ENCODE data around the gene PRRC2B. TPM values are rescaled to one million over a fixed set of nuclear protein-coding genes. Genes with fewer than 3 reads are reported as not detected.
A peak's percentile ranks its signal among the peaks of the same experiment; 100 is the strongest.

PRRC2B gene
- total RNA-seq, 6 experiments from 2014 or later: 130 to 173 (median 145) TPM

GRCh38 chr9:131411719-131412681, 18.1 kb downstream of the PRRC2B start:
- H3K36me3 Mint-ChIP-seq (ENCODE audit: low read depth): 0 out of 2 replicates have a peak, but pooled peaks cover 6% of the 10 kb centered on the region
- H3K27ac Mint-ChIP-seq: no peak overlapping the region
- H3K9me3 Mint-ChIP-seq: no peaks in the 10 kb centered on the region
- H3K27me3 Mint-ChIP-seq (ENCODE audit: insufficient read depth): peaks cover 1% of the 10 kb centered on the region; the same call in 1 of the 2 replicates
- no peak for TF ChIP-seq CTCF (IDR thresholded peaks at IDR 0.05)
- no peak for DNase-seq
- no peak overlapping the region; the same call in 1 of the 2 replicates for H3K4me3 Mint-ChIP-seq
- peaks cover 65% of the 10 kb centered on the region for H3K4me1 Mint-ChIP-seq (ENCODE audit: low read depth)

- no peak for TF ChIP-seq CTCF (IDR thresholded peaks at IDR 0.05)
- no peaks in the 10 kb centered on the region for H3K9me3 Mint-ChIP-seq
- DNase-seq: no peak
- no peak overlapping the region; the same call in 1 of the 2 replicates for H3K27ac Mint-ChIP-seq
- peaks cover 73% of the 10 kb centered on the region for H3K4me1 Mint-ChIP-seq (ENCODE audit: low read depth)
- peaks cover 1% of the 10 kb centered on the region; the same call in 1 of the 2 replicates for H3K27me3 Mint-ChIP-seq (ENCODE audit: insufficient read depth)
- no peak overlapping the region for H3K4me3 Mint-ChIP-seq
- H3K36me3 Mint-ChIP-seq (ENCODE audit: low read depth): 0 out of 2 replicates have a peak, but pooled peaks cover 6% of the 10 kb centered on the region
These were observed 22.6 kb downstream of the PRRC2B start for GRCh38 chr9:131416509-131416908.

GRCh38 chr9:131417264-131418142, 23.6 kb downstream of the PRRC2B start:
- DNase-seq: no peak
- no peak for TF ChIP-seq CTCF (IDR thresholded peaks at IDR 0.05)
- H3K27ac Mint-ChIP-seq: peak overlapping the region; percentile 86
- H3K27me3 Mint-ChIP-seq (ENCODE audit: insufficient read depth): peaks cover 1% of the 10 kb centered on the region; the same call in 1 of the 2 replicates
- H3K9me3 Mint-ChIP-seq: no peaks in the 10 kb centered on the region
- H3K36me3 Mint-ChIP-seq (ENCODE audit: low read depth): 0 out of 2 replicates have a peak, but pooled peaks cover 6% of the 10 kb centered on the region
- peaks cover 72% of the 10 kb centered on the region for H3K4me1 Mint-ChIP-seq (ENCODE audit: low read depth)
- peak overlapping the region; percentile 57 for H3K4me3 Mint-ChIP-seq

GRCh38 chr9:131418143-131419025, 24.5 kb downstream of the PRRC2B start:
- DNase-seq: peak; percentile 25
- Mint-ChIP-seq H3K27me3 (ENCODE audit: insufficient read depth) (peaks cover 4% of the 10 kb centered on the region; the same call in 1 of the 2 replicates), H3K36me3 (ENCODE audit: low read depth) (0 out of 2 replicates have a peak, but pooled peaks cover 6% of the 10 kb centered on the region), H3K27ac (peak overlapping the region; percentile 86), H3K4me1 (ENCODE audit: low read depth) (peaks cover 80% of the 10 kb centered on the region), H3K9me3 (no peaks in the 10 kb centered on the region), H3K4me3 (peak overlapping the region; percentile 57)
- no peak for TF ChIP-seq CTCF (IDR thresholded peaks at IDR 0.05)
